NK-92 treated with Interleukin-12 subunit alpha and Interleukin-12 subunit beta, amount 100 ng/mL, for 24 hours (cell line): ENCODE measurements around the gene ATG2A.

Experiments
- DNase-seq: peaks from one replicate; lab custom pipeline; 2025; lab: John Stamatoyannopoulos, UW

ATG2A gene

GRCh38 chr11:64916775-64917662 lies at the start of gene ATG2A:
Gene ATG2A, minus strand, starts transcription at chr11:64917209. Its CDS starts 74 bp downstream, at chr11:64917135.
- peak; percentile 98 for DNase-seq

GRCh38 chr11:64963072-64963631 lies 46.1 kb upstream of the ATG2A start:
- DNase-seq = no peak

- DNase-seq = no peak
Observed at GRCh38 chr11:64960719-64961118, 43.7 kb upstream of the ATG2A start.

- no peak for DNase-seq
Observed at GRCh38 chr11:64959498-64959897, 42.5 kb upstream of the ATG2A start.

GRCh38 chr11:64954201-64954600 lies 37.2 kb upstream of the ATG2A start:
- no peak for DNase-seq

GRCh38 chr11:64951529-64951928 lies 34.5 kb upstream of the ATG2A start:
- DNase-seq = no peak

GRCh38 chr11:64947208-64947814 lies 30.3 kb upstream of the ATG2A start:
- DNase-seq = no peak

GRCh38 chr11:64936539-64936938 lies 19.5 kb upstream of the ATG2A start:
- no peak for DNase-seq

GRCh38 chr11:64935359-64936081 lies 18.5 kb upstream of the ATG2A start, which contains the start of gene GPHA2:
Gene GPHA2, minus strand, starts transcription at chr11:64935893. Its CDS starts 433 bp downstream, at chr11:64935460.
- no peak for DNase-seq

- DNase-seq = no peak
Observed at GRCh38 chr11:64934682-64935358, 17.8 kb upstream of the ATG2A start.

- no peak for DNase-seq
Observed at GRCh38 chr11:64933935-64934681, 17.1 kb upstream of the ATG2A start.

GRCh38 chr11:64933213-64933934 lies 16.4 kb upstream of the ATG2A start:
- DNase-seq = no peak

- DNase-seq = no peak
Observed at GRCh38 chr11:64932324-64932723, 15.3 kb upstream of the ATG2A start.

GRCh38 chr11:64931290-64931689 lies 14.3 kb upstream of the ATG2A start:
- no peak for DNase-seq

- DNase-seq = no peak
Observed at GRCh38 chr11:64930340-64930739, 13.3 kb upstream of the ATG2A start.

GRCh38 chr11:64929625-64930024 lies 12.6 kb upstream of the ATG2A start:
- DNase-seq = no peak

- no peak for DNase-seq
Observed at GRCh38 chr11:64928957-64929356, 11.9 kb upstream of the ATG2A start.

GRCh38 chr11:64926689-64927088 lies 9.7 kb upstream of the ATG2A start:
- DNase-seq = no peak

- no peak for DNase-seq
Observed at GRCh38 chr11:64925536-64926436, 8.8 kb upstream of the ATG2A start.
